Cortex of kidney (tissue), 1 donor: ENCODE measurements around the gene HTR1D.
"Not testable (repeated sequence)": the region's sequence is repeated elsewhere in the genome, so short reads cannot be mapped to it uniquely, and the experiment has no call there.

Experiments used
- DNase-seq: peaks from one replicate; lab custom pipeline; 2025; lab: John Stamatoyannopoulos, UW

HTR1D gene

GRCh38 chr1:23217421-23218115 is at the start of gene HTR1D:
HTR1D (minus strand) TSS chr1:23217502; CDS start chr1:23194219, 23,283 bp downstream.
- no peak for DNase-seq

GRCh38 chr1:23263380-23263887 is 46.1 kb upstream of the HTR1D start:
- no peak for DNase-seq

GRCh38 chr1:23258082-23258481 is 40.8 kb upstream of the HTR1D start:
- not testable (repeated sequence) for DNase-seq

- DNase-seq = not testable (repeated sequence)
Measured at GRCh38 chr1:23257371-23257770, 40.1 kb upstream of the HTR1D start.

- DNase-seq = no peak
Measured at GRCh38 chr1:23254584-23254983, 37.3 kb upstream of the HTR1D start.

- DNase-seq = no peak
Measured at GRCh38 chr1:23251812-23252211, 34.5 kb upstream of the HTR1D start.

- no peak for DNase-seq
Measured at GRCh38 chr1:23249787-23250454, 32.6 kb upstream of the HTR1D start.

GRCh38 chr1:23247276-23247675 is 30.0 kb upstream of the HTR1D start:
- no peak for DNase-seq

GRCh38 chr1:23246274-23246673 is 29.0 kb upstream of the HTR1D start:
- no peak for DNase-seq

GRCh38 chr1:23244256-23244761 is 27.0 kb upstream of the HTR1D start:
- DNase-seq = no peak

- no peak for DNase-seq
Measured at GRCh38 chr1:23242414-23242813, 25.1 kb upstream of the HTR1D start.

- no peak for DNase-seq
Measured at GRCh38 chr1:23239638-23240295, 22.5 kb upstream of the HTR1D start.

GRCh38 chr1:23238565-23238964 is 21.3 kb upstream of the HTR1D start:
- no peak for DNase-seq

- DNase-seq = no peak
Measured at GRCh38 chr1:23237508-23237907, 20.2 kb upstream of the HTR1D start.

GRCh38 chr1:23227806-23228205 is 10.5 kb upstream of the HTR1D start:
- no peak for DNase-seq

- DNase-seq = no peak
Measured at GRCh38 chr1:23224739-23225648, 7.7 kb upstream of the HTR1D start.

- DNase-seq = not testable (repeated sequence)
Measured at GRCh38 chr1:23223963-23224362, 6.7 kb upstream of the HTR1D start.

- DNase-seq = not testable (repeated sequence)
Measured at GRCh38 chr1:23223490-23223951, 6.2 kb upstream of the HTR1D start.

GRCh38 chr1:23222742-23223141 is 5.4 kb upstream of the HTR1D start:
- no peak for DNase-seq

- no peak for DNase-seq
Measured at GRCh38 chr1:23222331-23222730, 5.0 kb upstream of the HTR1D start.

GRCh38 chr1:23221107-23221506 is 3.8 kb upstream of the HTR1D start:
- no peak for DNase-seq
